Stimulated activated CD8-positive, alpha-beta memory T cell treated with anti-CD3 and anti-CD28 coated beads, Interleukin-2, amount 100 ng/mL, for 48 hours (primary cell): ENCODE data around the gene ZCCHC8.
"Not testable (repeated sequence)": the region's sequence is repeated elsewhere in the genome, so short reads cannot be mapped to it uniquely, and the experiment has no call there.

ENCODE experiments used
- DNase-seq, 2 donors: peaks; one replicate each; pipeline ENCODE4 v3.0.0-alpha.2; 2020; ENCODE audit warnings: low read depth in 2 of 2

The ZCCHC8 gene

DNA sequence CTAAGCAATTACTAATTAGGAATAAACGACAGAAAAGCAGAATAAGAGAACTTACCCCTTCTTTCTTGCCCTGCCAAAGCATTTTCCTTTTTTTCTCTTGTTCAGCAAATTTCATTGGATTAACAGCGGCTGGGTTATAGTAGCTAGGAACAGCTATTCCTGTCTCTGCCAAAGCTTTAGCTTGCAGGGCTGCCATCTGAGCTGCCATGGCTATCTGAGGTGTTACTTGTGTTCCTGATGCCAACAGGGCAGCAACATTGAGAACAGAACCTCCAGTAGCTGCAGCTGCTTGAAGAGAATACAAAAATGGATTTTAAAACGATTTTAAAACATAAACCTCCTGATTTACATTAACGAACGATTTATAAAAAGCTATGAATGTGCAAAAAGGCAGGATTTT is 7.4 kb upstream of the ZCCHC8 start:
- no peak for DNase-seq

DNA sequence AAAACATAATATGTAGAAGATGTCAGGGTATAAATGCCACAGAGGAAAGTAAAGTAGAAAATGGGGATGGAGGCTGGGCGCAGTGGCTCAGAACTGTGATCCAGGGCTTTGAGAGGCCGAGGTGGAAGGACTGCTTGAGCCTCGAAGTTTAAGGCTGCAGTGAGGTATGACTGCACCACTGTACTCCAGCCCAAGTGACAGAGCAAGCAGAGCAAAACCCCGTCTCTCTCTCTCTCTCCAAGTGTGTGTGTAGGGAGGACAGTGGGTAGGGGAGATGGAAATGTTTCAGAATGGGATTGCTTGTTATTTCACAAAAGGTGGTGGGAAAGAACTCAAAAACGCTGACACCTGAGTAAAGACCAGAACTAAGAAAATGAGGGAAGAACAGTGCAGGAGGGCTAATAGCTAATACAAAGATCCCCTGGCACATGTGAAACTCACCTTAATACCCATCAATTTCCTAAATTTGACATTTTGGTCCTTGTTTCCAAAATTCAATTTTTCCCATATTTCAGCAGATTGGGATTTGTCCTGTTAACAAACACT is 5.7 kb upstream of the ZCCHC8 start:
- no peak for DNase-seq

DNA sequence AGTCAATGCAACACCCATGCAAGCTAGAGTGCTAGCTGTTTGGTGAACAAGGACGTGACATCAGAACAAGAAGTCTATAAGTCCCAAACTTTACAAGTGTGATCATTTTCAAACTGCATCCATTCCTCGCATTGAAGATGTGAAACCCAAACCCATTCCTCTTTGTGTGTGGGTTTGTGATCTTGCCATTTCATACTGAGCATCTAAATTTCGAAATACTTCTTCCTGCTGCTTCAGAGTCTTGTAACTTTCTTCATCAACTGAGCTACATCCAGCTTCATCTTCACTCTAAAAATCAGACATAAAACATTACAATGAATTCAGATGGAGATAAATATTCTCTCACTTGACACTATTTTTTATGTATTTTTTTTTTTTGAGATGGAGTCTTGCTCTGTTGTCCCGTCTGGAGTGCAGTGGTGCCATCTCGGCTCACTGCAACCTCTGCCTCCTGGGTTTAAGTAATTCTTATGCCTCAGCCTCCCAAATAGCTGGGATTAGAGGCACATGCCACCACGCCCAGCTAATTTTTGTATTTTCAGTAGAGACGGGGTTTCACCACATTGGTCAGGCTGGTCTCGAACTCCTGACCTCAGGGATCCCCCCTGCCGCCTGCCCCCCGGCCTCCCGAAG is 4.8 kb upstream of the ZCCHC8 start:
- DNase-seq = no peak

DNA sequence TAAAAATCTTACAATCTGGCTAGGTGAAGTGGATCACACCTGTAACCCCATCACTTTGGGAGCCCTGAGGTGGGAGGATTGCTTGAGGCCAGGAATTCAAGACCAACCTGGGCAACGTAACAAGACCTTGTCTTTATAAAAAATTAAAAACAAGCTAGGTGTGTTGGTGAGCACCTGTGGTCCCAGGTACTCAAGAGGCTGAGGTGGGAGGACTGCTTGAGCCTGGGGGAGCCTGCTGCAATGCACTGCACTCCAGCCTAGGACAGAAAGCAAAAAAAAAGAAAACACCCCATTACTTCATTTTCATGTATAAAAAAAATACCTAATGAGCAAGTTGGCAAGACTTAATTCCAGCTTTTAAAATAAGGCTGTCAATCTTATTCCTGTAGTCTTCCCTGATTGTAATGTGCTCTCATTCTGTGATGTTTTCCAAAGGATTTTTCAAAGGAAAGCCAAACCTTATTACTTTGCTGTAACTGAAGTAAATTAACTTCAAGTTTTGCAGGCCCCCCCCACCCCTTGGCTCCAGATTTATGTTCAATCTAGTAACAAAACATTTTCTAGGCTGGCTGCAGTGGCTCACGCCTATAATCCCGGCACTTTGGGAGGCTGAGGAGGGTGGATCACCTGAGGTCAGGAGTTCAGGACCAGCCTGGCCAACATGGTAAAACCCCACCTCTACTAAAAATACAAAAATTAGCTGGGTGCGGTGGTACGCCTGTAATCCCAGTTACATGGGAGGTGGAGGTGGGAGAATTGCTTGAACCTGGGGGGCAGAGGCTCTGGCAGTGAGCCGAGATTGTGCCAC is 3.3 kb upstream of the ZCCHC8 start:
- no peak for DNase-seq

DNA sequence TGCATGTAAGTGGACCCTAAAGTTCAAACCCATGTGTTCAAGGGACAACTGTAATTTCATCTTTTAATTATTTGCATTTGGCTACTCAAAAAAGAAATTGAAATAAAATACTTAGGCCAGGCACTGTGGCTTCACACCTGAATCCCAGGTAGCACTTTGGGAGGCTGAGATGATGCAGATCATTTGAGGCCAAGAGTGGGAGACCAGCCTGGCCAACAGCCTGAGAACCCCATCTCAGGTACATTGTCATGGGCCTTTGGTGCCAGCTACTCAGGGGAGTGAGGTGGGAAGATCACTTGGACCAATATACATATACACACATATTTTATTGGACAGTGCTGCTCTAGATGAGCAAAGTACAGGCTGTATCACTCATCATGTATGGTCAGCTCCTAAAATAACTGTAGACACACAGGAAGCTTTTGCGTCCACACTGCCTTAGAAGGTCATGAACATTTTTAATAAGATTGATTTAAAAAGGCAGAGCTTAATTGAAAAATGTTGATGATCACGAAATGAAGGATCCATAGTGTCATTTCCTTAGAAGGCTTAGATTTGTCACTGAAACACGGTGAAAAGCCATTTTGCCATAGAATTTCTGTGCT is 2.5 kb upstream of the ZCCHC8 start:
- DNase-seq = no peak

DNA sequence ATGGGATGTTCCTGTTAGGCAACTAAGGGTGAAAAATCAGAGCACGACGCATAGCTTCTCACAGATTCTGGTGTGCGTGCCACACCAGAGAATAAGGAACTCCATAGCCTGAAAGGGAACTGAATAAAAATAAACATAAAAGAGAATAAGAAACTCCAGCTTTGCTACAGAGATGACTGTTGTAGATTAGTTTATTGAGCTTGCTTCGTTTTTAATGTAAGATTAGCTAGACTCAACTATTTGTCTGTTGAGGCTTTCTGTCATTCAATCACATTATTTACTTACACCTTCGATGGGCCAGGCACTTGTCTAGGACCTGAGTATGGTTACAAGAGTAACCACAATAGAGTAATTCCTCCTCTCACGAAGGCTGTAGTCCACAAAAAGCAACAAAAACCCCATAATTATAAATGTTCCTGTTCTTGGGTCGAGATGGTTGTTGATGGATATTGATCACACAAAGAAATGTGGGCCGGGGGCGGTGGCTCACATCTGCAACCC is 807 bp upstream of the ZCCHC8 start:
- no peak for DNase-seq

DNA sequence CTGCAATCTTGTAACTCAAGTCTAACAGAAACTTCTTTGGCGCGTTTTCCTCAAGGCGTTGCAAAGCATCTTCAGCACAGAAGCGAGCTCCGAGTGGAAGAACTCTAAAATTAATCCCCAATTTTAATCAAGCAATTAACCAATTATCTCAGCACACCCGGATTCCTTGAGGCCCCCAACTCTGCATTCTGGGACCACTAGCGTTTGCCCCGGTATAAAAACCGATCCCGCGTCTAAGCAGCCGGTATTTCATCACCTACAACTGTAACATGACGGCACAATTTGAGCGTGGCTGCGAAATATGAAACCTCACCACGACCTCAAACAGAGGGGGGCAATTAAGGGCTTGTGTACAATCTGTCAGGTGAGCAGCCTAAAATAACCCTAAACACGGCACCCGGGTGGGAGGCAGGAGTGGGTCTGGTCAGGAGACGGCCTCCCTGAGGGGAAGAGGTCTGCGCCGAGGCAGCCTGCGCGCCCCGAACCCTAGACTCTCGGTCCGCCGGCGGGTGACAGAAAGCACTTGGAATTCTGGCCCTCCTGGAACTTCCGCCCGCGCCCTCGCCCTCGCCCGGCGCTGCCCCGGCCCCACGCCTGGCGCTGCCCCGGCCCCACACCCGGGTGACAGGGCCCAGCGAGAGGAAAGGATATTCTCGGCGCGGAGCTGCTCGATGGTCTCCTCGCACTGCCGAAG is 594 bp downstream of the ZCCHC8 start:
- peak; percentile 17 to 19 for DNase-seq

DNA sequence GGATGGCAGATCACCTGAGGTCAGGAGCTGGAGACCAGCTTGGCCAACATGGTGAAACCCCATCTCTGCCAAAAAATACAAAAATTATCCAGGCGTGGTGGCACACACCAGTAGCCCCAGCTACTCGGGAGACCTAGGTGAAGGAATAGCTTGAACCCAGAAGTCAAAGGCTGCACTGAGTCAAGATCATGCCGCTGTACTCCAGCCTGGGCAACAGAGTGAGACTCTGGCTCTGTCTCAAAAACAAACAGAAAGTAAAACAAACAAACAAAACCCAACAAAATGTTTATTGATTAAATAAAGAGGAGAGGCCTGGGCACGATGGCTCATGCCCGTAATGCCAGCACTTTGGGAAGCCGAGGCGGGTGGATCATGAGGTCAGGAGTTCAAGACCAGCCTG is 5.5 kb downstream of the ZCCHC8 start:
- no peak for DNase-seq

DNA sequence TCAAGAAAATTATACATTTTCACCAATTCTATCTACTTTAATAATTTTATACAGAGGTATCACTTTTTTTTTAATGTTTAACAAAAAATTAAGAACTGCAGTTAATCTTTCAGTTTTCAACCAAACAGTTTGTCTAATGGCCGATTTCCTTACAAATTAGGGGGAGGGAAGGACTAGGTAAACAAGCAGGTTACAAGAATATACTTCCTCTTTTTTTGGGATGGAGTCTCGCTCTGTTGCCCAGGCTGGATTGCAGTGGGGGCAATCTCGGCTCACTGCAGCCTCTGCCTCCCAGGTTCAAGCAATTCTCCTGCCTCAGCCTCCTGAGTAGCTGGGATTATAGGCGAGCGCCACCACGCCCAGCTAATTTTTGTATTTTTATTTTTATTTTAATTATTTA is 7.5 kb downstream of the ZCCHC8 start:
- not testable (repeated sequence) for DNase-seq

DNA sequence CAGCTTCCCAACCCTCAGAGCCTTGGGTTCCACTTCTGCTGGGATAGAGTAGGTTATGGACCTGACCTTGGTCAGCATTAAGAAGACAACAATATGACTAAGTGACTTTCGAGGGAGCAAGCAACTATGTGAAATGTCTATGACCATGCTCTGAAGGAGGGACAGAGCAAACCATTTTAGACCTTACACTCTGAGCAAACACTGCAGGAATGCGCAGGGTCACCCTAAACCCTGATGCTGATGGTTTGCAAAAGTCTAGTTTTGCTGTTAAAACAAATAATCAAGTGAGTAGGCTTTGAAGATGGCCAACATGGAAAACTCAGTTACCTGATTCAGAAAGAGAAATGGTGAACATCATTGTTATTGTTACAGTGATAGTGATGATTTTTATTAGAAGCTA is 8.7 kb downstream of the ZCCHC8 start:
- no peak for DNase-seq

DNA sequence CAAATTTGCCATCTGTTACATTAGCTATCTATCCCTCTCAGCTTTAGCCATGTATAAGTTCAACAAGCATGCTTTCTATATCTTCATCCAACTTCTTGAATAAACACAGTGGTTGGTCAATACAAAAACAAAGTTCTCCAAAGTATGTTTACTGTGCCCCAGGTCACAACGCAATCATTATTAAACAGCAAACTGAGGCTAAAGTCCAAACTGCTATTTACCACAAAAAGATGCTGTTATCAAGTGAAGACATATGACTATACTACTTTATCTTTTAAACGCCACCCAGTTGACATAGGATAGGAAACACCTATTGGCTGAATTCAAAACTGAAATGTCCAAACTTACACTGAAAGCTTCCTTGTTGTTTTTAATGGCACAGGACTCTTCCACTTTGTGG is 11.7 kb downstream of the ZCCHC8 start:
- DNase-seq = no peak

DNA sequence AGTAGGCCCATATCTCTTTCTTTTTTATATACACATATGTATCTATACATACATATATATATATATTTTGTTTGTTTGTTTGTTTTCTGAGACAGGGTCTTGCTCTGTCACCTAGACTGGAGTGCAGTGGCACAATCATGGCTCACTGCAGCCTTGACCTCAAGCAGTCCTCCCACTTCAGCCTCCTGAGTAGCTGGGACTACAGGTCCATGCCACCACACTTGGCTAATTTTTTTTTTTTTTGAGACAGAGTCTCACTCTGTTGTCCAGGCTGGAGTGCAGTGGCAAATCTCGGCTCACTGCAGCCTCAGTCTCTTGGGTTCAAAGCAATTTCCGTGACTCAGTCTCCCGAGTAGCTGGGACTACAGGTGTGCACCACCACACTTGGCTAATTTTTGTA is 12.9 kb downstream of the ZCCHC8 start:
- not testable (repeated sequence) for DNase-seq

DNA sequence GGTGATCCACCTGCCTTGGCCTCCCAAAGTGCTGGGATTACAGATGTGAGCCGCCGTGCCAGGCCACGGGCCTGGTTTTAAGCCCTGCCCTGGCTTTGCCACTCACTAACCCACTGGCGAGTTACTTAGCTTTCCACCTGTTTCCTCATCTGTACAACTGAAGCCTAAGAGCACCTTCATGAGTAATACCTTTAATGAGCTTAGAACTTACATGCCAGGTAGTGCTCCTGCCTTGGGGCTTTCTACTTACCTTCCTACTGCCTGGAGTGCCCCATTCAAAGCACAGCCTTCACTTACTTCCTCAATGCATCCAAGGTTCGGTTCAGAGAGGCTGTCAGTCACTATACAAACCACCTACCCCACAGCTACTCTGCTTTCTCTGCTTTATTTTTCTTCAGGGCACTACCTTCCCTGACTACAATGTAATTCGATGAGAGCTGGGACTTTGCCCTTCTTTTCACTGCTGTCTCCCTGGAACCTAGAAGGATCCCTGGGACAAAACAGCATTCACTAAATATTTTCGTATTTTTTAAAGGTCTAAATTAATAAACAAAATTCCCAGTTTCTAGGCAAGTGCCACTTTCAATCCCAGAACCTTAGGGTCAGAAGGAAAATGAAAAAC is 13.8 kb downstream of the ZCCHC8 start:
- no peak for DNase-seq

DNA sequence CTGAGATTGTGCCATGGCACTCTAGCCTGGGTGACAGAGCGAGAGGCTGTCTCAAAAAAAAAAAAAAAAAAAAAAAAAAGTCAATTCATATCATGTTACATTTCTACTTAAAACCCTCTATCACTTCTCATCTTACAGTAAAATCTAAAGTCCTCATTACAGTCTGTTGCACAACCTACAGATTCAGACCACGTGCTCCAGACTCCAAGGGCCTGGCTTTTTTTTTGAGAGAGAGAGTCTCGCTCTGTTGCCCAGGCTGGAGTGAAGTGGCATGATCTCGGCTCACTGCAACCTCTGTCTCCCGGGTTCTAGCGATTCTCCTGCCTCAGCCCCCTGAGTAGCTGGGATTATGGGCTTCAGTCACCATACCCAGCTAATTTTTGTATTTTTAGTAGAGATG is 14.4 kb downstream of the ZCCHC8 start:
- DNase-seq = not testable (repeated sequence)

DNA sequence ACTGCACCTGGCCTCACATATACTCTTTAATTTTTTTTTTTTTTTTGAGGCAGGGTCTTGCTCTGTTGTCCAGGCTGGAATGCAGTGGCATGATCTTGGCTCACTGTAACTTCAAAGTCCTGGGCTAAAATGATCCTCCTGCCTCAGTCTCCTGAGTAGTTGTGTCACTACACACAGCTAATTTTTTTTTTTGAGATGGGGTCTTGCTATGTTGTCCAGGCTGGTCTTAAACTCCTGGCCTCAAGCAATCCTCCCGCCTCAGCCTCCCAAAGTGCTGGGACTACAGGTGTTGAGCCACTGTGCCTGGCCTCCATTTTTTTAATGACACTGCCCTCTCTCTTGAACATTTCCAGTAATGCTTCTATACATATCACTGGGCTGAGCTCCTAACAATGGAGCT is 16.3 kb downstream of the ZCCHC8 start:
- DNase-seq = not testable (repeated sequence)

DNA sequence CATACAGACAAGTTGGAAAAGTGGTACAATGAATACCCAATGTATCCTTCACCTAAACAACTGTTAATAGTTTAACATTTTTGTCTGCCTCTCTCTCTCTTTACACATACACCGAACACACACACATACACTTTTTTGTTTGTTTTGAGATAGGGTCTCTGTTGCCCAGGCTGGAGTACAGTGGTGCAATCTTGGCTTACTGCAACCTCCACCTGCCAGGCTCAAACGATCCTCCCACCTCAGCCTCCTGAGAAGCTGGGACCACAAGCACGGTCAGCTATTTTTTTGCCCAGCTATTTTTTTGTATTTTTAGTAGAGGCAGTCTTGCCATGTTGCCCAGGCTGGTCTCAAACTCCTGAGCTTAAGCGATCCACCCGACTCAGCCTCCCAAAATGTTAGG is 16.8 kb downstream of the ZCCHC8 start:
- no peak for DNase-seq

DNA sequence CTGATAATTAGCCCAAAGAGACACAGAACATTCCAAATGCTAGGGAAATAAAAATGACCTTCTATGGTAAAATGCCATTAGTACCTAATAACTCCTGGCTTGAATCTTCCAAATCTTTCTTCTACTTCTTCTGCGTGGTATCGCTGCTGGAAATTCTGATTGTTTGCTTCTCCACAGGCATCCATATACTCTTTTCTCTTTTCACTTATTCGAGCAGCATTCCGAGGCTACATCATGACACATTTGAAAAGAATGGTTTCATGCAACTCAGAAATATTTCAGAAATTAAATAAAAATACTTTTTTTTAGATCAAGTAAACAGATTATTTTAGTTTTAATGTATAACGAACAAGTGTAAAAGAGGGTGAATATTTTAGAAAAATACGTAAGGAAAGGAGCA is 18.9 kb downstream of the ZCCHC8 start:
- DNase-seq = no peak

DNA sequence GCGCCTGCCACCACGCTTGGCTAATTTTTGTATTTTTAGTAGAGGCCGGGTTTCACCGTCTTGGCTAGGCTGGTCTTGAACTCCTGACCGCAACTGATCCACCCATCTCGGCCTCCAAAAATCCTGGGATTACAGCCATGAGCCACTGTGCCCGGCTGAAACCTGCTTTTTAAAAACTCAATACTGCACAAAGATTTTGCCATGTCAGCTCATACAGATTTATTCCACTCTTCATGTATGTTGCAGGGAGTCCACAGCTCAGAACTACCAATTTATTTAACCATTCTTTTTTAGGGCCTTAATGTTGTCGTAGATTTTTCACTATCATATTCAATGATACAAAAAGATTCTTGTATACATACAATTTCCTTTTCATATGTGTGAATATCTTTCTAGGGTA is 20.0 kb downstream of the ZCCHC8 start:
- no peak for DNase-seq

DNA sequence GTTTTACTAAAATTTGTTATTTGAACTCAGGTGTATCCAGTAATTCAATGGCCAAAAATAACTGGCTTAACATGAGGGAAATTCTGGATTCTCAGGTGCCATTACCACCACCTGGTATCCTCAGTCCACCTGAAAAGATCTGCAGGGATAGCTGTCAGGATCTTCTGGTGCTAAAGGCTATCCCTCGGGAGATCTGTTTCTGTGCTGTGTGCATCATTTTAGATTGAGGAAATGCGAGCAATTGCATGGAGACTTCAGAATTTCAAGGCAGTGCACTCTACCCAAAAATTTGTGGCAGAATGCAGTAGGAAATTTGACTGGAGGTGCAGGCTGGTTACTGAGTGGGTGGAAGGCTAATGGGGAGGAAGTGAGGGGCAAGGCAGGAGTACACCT is 26.4 kb downstream of the ZCCHC8 start:
- DNase-seq = no peak

DNA sequence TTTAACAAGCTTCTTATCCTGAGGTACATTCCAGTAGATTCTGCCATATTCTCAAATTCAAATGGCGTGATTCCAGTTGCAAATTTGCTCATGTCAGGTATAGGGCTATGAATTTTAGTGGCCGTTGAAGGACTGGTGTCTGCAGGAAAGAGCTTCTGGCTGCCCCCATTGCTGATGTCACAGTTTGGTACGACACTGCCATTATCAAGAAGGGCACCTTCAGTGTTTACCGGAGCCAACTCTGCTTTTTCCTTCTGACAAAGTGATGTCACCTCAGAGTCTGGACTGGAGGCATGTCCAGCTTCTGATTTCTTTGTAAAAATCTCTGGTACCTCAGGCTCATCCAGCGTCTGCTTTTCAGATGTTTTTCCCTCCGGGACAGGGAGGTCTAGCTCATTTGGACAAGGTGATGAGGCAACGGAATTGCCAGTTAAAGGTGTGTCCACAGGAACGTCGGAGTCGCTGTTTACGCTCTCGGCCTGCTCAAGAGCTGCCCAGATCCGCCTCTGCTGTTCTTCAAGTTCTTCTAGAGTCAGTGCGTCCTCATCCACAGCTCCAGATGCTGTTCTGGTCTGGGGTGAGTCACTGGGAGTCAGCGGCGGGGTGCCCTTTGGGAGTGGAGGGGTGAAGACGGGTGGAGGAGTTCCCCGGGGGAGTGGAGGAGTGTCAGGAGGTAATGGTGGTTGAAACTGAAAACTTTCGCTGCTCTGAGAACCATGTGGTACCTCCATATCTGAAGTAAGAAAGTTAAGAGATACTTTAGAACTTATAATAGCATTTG is 27.0 kb downstream of the ZCCHC8 start:
- DNase-seq = peak; percentile 52 to 54
